Ascending aorta (tissue), 2 donors: ENCODE data around the gene P4HB. TPM values are rescaled to one million over a fixed set of nuclear protein-coding genes. Genes with fewer than 3 reads are reported as not detected.
A peak's percentile ranks its signal among the peaks of the same experiment; 100 is the strongest.

Source experiments
- DNase-seq, 2 donors: peaks; one replicate each; pipeline ENCODE4 v3.0.0-alpha.2; 2019; ENCODE audit warnings: low spot score in 2 of 2
- H3K27ac ChIP-seq, 2 donors: fragments of 200-600 bp; sonication (generic); one replicate each; pipeline ENCODE4 v1.5.1; 2016 to 2017; ENCODE audit warnings: mild to moderate bottlenecking in 1 of 2
- H3K27me3 ChIP-seq: fragments of 200-600 bp; sonication (generic); one replicate; pipeline ENCODE4 v1.5.1; 2017
- H3K36me3 ChIP-seq, 2 donors: fragments of 200-600 bp; sonication (generic); one replicate each; pipeline ENCODE4 v1.5.1; 2016
- H3K4me1 ChIP-seq, 2 donors: fragments of 200-600 bp; sonication (generic); one replicate each; pipeline ENCODE4 v1.5.1; 2016 to 2017; ENCODE audit warnings: mild to moderate bottlenecking in 1 of 2
- H3K4me3 ChIP-seq, 2 donors: fragments of 200-600 bp; sonication (generic); one replicate each; pipeline ENCODE4 v1.5.1; 2016 to 2017; ENCODE audit warnings: mild to moderate bottlenecking in 1 of 2
- H3K9me3 ChIP-seq, 2 donors: fragments of 200-600 bp; sonication (generic); one replicate each; pipeline ENCODE4 v1.5.1; 2016
- CTCF ChIP-seq, 3 experiments: fragments of 200-600 bp in 2 of 3; fragments of 450-650 bp in 1 of 3; sonication (generic) in 2 of 3; IDR thresholded peaks; one replicate each; pipeline ENCODE4 v1.5.1; 2016 to 2019; ENCODE audit warnings: antibody characterized with exemption in 3 of 3, mild to moderate bottlenecking in 1 of 3, moderate library complexity in 1 of 3
- intact Hi-C: fragments of 100-400 bp; cut with DNase I; formaldehyde crosslinking; loops from one replicate; pipeline ENCODE4 v1.15.1; 2023
- total RNA-seq: library from RNA; depleted of rRNA; stranded (reverse); fragments of >200 nt; gene quantifications from one replicate; pipeline ENCODE4 v1.1.0, GENCODE V29; 2016

P4HB gene
- total RNA-seq, 1 donor from 2014 or later = 670 TPM

- intact Hi-C loops = loop anchor here (1.0 to 5.0 kb wide), 3 partner anchors 28 to 78 kb away; partner anchors contain the start of genes ARHGDIA and P4HB
- Histone ChIP-seq H3K27me3 (no peaks in the 10 kb centered on the region), H3K4me1 (peaks cover 16 to 22% of the 10 kb centered on the region in 2 donors), H3K27ac (peak overlapping the region; percentile 90 to 94), H3K4me3 (peak overlapping the region; percentile 92 to 94), H3K36me3 (no peaks in the 10 kb centered on the region), H3K9me3 (no peaks in the 10 kb centered on the region)
- TF ChIP-seq CTCF (IDR thresholded peaks at IDR 0.05) = no peak
- peak in 1 of 2 donors; percentile 69 for DNase-seq
Measured at GRCh38 chr17:81832608-81833159, 27.7 kb downstream of the P4HB start.

GRCh38 chr17:81831957-81832607 lies 28.3 kb downstream of the P4HB start:
- intact Hi-C loops = loop anchor here (1.0 to 5.0 kb wide), 3 partner anchors 28 to 78 kb away; partner anchors contain the start of genes ARHGDIA and P4HB
- Histone ChIP-seq H3K36me3 (no peaks in the 10 kb centered on the region), H3K9me3 (no peaks in the 10 kb centered on the region), H3K27me3 (no peaks in the 10 kb centered on the region), H3K4me1 (peaks cover 16 to 22% of the 10 kb centered on the region in 2 donors), H3K4me3 (peak overlapping the region; percentile 92 to 94), H3K27ac (peak overlapping the region; percentile 90 to 94)
- DNase-seq = peak in 1 of 2 donors; percentile 71
- no peak for TF ChIP-seq CTCF (IDR thresholded peaks at IDR 0.05)

GRCh38 chr17:81831563-81831956 lies 28.8 kb downstream of the P4HB start:
- no peak for DNase-seq
- H3K4me1 ChIP-seq = peaks cover 16 to 22% of the 10 kb centered on the region in 2 donors
- TF ChIP-seq CTCF (IDR thresholded peaks at IDR 0.05) = no peak
- no peaks in the 10 kb centered on the region for H3K36me3 ChIP-seq
- H3K4me3 ChIP-seq = peak overlapping the region in 1 of 2 donors; percentile 94
- H3K27me3 ChIP-seq = no peaks in the 10 kb centered on the region
- H3K9me3 ChIP-seq = no peaks in the 10 kb centered on the region
- H3K27ac ChIP-seq = peak overlapping the region; percentile 90 to 94
- intact Hi-C loops = loop anchor here (5.0 kb wide), 1 partner anchor 41 kb away; the partner anchor contains the start of gene ARHGDIA

GRCh38 chr17:81829858-81830257 lies 30.5 kb downstream of the P4HB start:
- intact Hi-C loops = loop anchor here (5.0 kb wide), 1 partner anchor 42 kb away; the partner anchor contains the start of gene ARHGDIA

GRCh38 chr17:81828656-81829055 lies 31.7 kb downstream of the P4HB start:
- H3K4me1 ChIP-seq = peaks cover 12 to 17% of the 10 kb centered on the region in 2 donors

More at GRCh38 chr17:81829858-81830257, 30.5 kb downstream of the P4HB start:
- no peak for DNase-seq
- H3K9me3 ChIP-seq = no peaks in the 10 kb centered on the region
- H3K36me3 ChIP-seq = peaks cover 1 to 3% of the 10 kb centered on the region in 2 donors
- H3K4me3 ChIP-seq = no peak overlapping the region
- H3K27ac ChIP-seq = no peak overlapping the region
- H3K27me3 ChIP-seq = no peaks in the 10 kb centered on the region
- peaks cover 16 to 22% of the 10 kb centered on the region in 2 donors for H3K4me1 ChIP-seq
- no peak for TF ChIP-seq CTCF (IDR thresholded peaks at IDR 0.05)

More at GRCh38 chr17:81828656-81829055, 31.7 kb downstream of the P4HB start:
- Histone ChIP-seq H3K9me3 (no peaks in the 10 kb centered on the region), H3K27me3 (no peaks in the 10 kb centered on the region), H3K27ac (no peak overlapping the region), H3K36me3 (peaks cover 13 to 15% of the 10 kb centered on the region in 2 donors), H3K4me3 (no peak overlapping the region)
- DNase-seq = no peak
- intact Hi-C loops = no loop called here
- no peak for TF ChIP-seq CTCF (IDR thresholded peaks at IDR 0.05)
